ENCODE results near the gene UMAD1.
"Not testable (repeated sequence)": the region's sequence is repeated elsewhere in the genome, so short reads cannot be mapped to it uniquely, and the experiment has no call there.

The UMAD1 gene

DNA sequence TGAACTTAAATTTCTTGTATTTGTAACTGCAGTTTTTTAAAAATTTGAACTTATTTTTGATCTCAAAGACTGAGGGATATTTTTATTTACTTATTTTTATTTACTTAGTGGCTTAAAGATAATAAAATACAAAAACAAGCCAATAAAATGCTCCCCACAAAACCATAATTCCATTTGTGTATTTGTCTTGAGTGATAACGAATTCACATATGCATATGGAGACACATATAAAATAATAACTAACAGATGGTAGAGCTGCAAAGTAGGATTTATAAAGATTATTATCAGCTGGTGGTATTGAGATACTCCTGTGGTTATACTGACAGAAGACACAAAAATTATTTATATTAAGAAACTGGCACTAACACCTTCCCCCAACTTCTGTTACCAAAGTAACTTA lies 168.1 kb downstream of the UMAD1 start:
- no peak overlapping the region for H3K4me3 ChIP-seq (ENCODE audit: low read length)
- no peak for TF ChIP-seq ZNF274 (IDR thresholded peaks at IDR 0.05; ENCODE audit: low read depth, low read length)

DNA sequence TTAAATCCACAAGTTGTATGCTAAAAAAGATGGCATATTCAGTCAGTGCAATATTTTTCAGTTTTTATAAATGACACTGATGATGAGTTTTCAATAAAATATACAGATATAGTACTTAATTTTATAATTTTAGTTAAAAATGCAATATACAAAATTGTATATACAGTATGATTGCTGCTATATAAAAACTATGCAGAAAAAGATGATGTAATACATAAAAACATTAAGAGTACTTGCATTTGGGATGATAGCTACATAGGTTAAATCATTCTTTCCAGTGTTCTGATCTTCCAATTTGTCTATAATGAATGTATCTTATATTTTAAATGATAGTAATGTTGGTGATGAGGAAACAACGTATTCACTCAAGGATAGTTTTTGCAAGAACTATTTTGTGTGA lies 169.8 kb downstream of the UMAD1 start:
- no peak overlapping the region for H3K4me3 ChIP-seq (ENCODE audit: low read length)
- no peak for TF ChIP-seq ZNF274 (IDR thresholded peaks at IDR 0.05; ENCODE audit: low read depth, low read length)

DNA sequence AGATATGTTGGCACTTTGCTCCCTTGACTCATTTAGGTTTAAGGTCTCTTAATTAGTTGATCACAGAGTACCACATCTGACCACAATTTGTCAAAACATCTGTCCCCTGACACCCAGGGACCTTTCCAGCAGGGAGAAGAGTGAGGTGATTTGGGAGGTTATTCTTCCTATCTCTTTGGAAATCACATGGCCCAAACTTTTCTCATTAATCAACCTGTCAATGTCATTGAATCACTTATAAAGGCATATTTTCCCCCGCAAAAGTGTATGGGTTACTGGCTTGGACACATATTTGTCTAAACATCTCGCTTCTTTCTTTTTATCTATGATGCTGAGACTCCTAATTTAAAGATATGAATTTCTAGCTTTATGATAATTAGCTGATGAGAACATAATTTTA lies 170.3 kb downstream of the UMAD1 start:
- no peak overlapping the region for H3K4me3 ChIP-seq (ENCODE audit: low read length)
- no peak for TF ChIP-seq ZNF274 (IDR thresholded peaks at IDR 0.05; ENCODE audit: low read depth, low read length)

DNA sequence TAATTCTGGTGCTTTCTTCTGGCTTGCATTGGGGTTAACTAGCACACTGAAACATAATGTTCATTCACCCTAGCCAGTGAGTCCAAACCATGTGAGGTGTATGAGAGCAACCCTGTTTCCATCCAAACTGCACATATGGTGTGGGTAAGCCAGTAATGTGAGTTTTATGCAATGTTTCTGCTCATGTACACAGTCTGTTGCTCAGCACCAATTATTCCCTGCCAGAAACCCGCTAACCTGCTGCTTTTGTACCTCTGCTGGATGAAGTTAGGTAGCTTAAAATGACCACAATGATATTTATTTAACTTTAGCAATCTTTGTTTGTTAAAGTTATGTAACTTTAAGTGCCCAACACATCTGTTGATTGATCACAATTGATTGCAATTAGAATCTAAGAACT lies 171.6 kb downstream of the UMAD1 start:
- TF ChIP-seq ZNF274 (IDR thresholded peaks at IDR 0.05; ENCODE audit: low read depth, low read length), result no peak
- H3K4me3 ChIP-seq (ENCODE audit: low read length), result no peak overlapping the region

DNA sequence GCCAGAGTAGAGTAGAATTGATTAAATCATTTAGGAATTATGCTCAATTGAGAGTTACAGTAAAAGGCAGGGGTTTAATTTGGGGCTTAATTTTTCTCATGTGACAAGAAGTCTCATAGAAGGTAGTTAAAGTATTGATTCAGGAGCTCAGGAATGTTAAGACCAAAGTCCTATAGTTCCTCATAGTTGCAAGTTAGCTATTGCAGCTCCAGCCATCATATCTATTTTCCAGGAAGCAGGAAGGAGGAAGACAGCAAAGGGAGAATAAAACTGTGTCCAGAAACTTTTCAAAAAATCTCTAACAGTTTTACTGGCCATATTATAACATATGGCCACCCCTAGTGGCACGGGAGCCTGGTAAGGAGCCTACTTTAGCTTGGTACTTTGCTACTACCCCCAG lies 174.8 kb downstream of the UMAD1 start:
- no peak for TF ChIP-seq ZNF274 (IDR thresholded peaks at IDR 0.05; ENCODE audit: low read depth, low read length)
- no peak overlapping the region for H3K4me3 ChIP-seq (ENCODE audit: low read length)

DNA sequence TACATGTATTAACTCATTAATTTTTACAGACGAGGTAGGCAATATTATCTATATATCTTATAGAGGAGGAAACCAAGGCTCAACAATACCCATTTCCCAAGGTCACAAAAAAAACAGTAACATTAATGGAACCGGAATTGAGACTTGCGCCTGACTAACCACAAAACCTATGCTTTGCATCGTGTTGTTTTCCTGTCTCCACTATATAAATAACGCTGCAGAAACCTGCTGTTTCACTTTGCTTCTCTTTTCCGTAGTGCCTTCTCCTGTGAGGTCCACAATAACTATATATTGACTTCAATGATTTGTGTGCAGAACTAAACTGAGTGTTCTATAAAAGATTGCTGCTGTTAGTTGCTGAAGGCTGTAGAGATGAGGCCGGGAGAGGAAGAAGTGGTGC lies 175.5 kb downstream of the UMAD1 start:
- peak overlapping the region; percentile 79; the same call in 1 of the 2 replicates for H3K4me3 ChIP-seq (ENCODE audit: low read length)
- TF ChIP-seq ZNF274 (IDR thresholded peaks at IDR 0.05; ENCODE audit: low read depth, low read length), result no peak

DNA sequence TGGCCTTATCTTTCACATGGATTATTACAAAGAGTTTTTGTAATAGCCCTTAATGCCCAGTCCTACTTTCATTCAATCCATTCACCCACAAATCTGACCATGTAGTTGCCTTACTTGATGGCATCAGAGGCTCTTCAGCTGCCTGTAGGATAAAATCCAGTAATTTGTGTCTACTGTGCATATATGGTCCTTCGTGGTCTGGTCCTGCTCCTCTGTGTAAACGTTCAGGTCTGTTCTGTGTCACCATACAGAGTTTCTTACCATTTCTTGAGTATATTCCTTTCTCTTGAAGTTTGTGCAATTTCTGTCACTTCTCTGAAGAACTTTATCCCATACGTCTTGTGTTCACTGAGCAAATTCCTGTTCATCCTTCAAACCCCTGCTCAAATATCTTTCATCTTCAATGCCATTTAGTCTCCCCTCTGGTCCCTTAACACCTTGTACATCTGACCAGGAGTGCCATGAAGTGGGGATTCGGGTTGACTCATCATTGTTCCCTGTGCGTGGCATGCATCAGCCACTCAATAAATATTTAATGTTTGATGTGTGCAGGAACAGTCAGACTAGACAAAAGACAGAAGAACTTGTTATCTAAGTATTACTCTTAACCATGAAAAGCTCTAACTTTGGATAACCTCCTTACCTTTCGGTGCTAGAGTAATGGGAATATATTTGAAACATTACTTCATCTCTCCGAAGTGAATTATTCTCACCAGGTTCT lies 176.4 kb downstream of the UMAD1 start:
- H3K4me3 ChIP-seq (ENCODE audit: low read length), result peak overlapping the region; percentile 79; the same call in 1 of the 2 replicates
- no peak for TF ChIP-seq ZNF274 (IDR thresholded peaks at IDR 0.05; ENCODE audit: low read depth, low read length)

DNA sequence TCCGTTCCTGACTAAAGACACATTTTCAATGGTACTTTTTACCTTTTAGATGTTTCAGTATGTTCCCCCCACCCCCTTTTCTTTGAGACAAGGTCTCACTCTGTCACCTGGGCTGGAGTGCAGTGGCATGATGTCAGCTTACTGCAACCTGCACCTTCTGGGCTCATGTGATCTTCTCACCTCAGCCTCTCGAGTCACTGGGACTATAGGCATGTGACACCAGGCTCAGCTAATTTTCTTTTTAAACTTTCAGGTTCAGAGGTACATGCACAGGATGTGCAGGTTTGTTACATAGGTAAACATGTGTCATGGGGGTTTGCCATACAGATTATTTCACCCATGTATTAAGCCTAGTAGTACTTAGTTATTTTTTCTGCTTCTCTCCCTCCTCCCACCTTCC lies 177.2 kb downstream of the UMAD1 start:
- H3K4me3 ChIP-seq (ENCODE audit: low read length), result no peak overlapping the region
- TF ChIP-seq ZNF274 (IDR thresholded peaks at IDR 0.05; ENCODE audit: low read depth, low read length), result no peak

DNA sequence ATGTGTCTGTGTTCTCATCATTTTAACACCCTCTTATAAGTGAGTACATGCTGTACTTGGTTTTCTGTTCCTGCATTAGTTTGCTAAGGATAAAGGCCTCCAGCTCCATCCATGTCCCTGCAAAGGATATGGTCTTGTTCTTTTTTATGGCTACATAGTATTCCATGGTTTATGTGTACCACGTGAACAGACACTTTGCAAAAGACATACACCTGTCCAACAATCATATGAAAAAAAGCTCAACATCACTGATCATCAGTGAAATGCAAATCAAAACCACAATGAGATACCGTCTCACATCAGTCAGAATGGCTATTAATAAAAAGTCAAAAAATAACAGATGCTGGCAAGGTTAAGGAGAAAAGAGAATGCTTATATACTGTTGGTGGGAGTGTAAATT lies 177.6 kb downstream of the UMAD1 start:
- not testable (repeated sequence) for H3K4me3 ChIP-seq (ENCODE audit: low read length)

DNA sequence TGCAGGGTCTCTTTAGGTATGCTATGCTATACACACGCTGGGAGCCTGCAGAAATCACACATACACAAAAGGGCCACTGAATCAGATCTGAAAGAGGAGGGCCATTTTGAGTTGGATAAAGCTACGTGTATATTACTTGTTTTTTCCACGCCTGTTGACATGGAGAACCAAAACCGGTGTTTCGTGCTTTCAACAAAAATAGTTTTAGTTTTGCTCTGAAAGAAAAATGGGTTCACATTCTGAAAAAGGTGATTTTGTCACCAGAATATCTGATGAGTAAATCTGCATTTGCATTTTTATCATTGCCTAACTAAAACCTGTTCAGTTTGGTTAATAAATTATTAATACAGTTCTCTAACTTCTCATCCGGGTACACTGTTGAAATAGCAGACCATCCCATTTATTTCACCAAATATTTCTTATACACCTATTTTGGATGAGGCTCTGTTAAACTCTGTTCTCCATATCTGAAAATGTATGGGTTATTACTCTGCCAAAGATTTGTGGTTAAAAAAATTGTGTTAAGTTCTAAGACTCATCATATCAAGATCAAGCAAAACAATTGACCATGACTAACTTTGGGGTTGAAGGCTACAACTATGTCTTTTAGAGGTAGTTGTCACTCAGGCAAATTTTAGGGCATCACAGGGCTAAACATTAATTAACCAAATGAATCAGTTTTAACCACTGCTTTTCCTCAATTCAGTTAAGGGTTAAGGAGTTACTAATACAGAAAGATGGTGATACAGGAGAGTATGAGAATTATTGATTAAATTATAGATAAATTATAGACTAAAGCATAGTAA lies 179.1 kb downstream of the UMAD1 start:
- no peak for TF ChIP-seq ZNF274 (IDR thresholded peaks at IDR 0.05; ENCODE audit: low read depth, low read length)

DNA sequence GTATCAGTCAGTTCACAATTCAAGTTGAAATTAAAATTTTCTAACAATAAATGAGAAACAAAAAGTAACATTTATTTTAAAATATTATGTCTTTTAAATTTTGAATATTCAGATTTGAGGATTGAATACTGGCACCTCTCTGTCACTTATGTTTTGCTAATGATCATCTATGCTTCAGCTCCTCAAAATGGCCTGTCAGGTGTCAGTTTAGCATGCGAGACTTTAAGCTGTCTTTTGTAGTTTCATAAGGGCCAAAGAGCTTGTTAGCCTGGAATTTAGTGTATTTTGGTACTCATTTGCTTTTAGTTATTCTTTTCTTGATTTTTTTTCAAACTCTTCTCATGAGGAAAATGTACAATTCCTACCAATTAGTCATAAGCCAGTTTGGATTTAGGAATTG lies 179.9 kb downstream of the UMAD1 start:
- no peak overlapping the region for H3K4me3 ChIP-seq (ENCODE audit: low read length)
- no peak for TF ChIP-seq ZNF274 (IDR thresholded peaks at IDR 0.05; ENCODE audit: low read depth, low read length)

More for the DNA sequence above, 179.1 kb downstream of the UMAD1 start:
- H3K4me3 ChIP-seq (ENCODE audit: low read length), result no peak overlapping the region; the same call in 1 of the 2 replicates

DNA sequence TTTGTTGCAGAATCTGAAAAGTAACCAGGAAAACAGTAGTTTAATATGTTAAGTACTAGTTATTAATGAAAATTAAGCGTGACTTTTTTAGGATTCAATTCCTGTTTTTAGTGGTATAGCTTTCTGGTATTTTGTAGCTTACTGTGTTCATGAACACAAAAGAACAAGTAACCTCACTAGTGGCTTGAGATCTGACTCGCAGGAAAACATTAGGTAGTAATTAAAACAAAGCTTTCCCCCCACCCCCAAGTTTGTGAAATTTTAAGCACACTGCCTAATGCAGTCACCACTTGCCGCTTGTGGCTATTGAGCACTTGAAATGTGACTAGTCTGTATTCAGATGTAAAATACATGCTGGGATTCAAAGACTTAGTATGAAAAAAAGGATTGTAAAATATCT lies 180.4 kb downstream of the UMAD1 start:
- no peak overlapping the region for H3K4me3 ChIP-seq (ENCODE audit: low read length)
- no peak for TF ChIP-seq ZNF274 (IDR thresholded peaks at IDR 0.05; ENCODE audit: low read depth, low read length)

DNA sequence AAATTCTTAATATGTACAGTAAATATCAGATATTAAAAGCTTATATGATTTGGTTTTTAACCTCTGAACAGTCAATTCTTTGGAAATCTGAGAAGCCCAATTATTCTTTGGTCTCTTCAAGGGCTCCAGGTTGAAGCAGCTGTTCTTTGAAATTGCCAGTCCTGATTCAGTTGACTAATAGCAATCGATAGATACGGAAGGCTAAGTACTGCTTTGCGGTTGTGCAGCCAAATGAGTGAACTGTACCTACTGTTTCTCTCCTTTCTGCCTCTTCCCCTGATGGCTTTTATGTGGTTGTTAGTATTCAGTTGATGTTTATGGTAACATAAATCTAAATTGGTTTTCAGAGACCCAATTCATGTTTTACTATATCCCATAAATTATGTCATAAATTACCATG lies 181.0 kb downstream of the UMAD1 start:
- no peak for TF ChIP-seq ZNF274 (IDR thresholded peaks at IDR 0.05; ENCODE audit: low read depth, low read length)
- H3K4me3 ChIP-seq (ENCODE audit: low read length), result peak overlapping the region; percentile 43; the same call in 1 of the 2 replicates

DNA sequence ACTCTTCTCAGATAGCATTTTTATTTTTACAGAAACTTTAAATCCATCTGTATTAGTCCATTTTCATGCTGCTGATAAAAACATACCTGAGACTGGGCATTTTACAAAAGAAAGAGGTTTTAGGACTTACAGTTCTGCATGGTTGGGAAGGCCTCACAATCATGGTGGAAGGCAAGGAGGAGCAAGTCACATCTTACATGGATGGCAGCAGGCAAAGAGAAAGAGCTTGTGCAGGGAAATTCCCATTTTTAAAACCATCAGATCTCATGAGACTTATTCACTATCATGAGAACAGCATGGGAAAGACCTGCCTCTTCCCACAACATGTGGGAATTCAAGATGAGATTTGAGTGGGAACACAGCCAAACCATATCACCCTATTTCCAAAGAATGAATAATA lies 184.7 kb downstream of the UMAD1 start:
- H3K4me3 ChIP-seq (ENCODE audit: low read length), result not testable (repeated sequence)

DNA sequence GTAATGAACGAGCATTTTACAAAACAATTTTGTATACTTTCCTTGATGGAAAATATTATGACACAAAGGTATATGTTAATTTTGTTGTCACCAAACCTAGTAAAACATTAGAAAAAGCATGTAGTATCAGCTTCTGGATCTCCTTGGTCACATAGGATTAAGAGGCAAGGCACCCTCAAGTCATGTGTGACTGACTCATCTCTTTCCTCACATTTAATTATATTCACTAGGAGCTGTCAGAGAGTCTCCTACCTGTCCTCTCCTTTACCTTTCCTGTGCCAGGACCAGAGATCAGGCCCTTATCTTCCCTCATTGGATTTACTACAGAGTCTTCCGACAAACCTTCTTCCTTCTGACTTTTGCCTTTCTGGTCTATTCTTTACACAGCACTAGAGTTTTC lies 189.1 kb downstream of the UMAD1 start:
- TF ChIP-seq ZNF274 (IDR thresholded peaks at IDR 0.05; ENCODE audit: low read depth, low read length), result no peak
- H3K4me3 ChIP-seq (ENCODE audit: low read length), result no peak overlapping the region

Data from GM08714 (cell line).